Upper lobe of right lung (tissue), 1 donor: ENCODE measurements around the gene PTPRM. TPM values are rescaled to one million over a fixed set of nuclear protein-coding genes. Genes with fewer than 3 reads are reported as not detected.
A peak's percentile ranks its signal among the peaks of the same experiment; 100 is the strongest.

Experiments used
- ATAC-seq: fragments of 200-7000 bp; cut with Tn5 transposase; one replicate; pipeline ENCODE4 v1.9.1; 2020; ENCODE audit warnings: mild to moderate bottlenecking, moderate library complexity
- DNase-seq: peaks from one replicate; pipeline ENCODE4 v3.0.0-alpha.2; 2020
- H3K27ac ChIP-seq: fragments of 200-600 bp; one replicate; pipeline ENCODE4 v1.8.0; 2022
- H3K27me3 ChIP-seq: fragments of 200-600 bp; one replicate; pipeline ENCODE4 v1.8.0; 2022; ENCODE audit warnings: mild to moderate bottlenecking
- H3K36me3 ChIP-seq: fragments of 200-600 bp; one replicate; pipeline ENCODE4 v1.8.0; 2022
- H3K4me1 ChIP-seq: fragments of 200-600 bp; one replicate; pipeline ENCODE4 v1.8.0; 2022
- H3K4me3 ChIP-seq: fragments of 200-600 bp; one replicate; pipeline ENCODE4 v1.8.0; 2022; ENCODE audit warnings: mild to moderate bottlenecking
- H3K9me3 ChIP-seq: fragments of 200-600 bp; one replicate; pipeline ENCODE4 v1.8.0; 2022
- intact Hi-C: fragments of 100-400 bp; cut with DNase I; formaldehyde crosslinking; loops from one replicate; pipeline ENCODE4 v1.11.0; 2022
- total RNA-seq: library from RNA; stranded (reverse); fragmentation: NEBNext Ultra II Directional; extraction: Animal tissue kit (Norgen Biotek cat#: 25700); gene quantifications from one replicate; pipeline ENCODE4 v1.2.1, GENCODE V29; 2021
- TF ChIP-seq, protein P1 (sequence below): fragments of 200-600 bp; IDR thresholded peaks from one replicate; pipeline ENCODE4 v1.8.0; 2022; ENCODE audit warnings: antibody characterized with exemption
- donor health status: DM: no; HTN: yes; CAD: no; lungs with severe emphysema.

Gene PTPRM
- total RNA-seq, 1 donor from 2014 or later, result 99.3 TPM

DNA sequence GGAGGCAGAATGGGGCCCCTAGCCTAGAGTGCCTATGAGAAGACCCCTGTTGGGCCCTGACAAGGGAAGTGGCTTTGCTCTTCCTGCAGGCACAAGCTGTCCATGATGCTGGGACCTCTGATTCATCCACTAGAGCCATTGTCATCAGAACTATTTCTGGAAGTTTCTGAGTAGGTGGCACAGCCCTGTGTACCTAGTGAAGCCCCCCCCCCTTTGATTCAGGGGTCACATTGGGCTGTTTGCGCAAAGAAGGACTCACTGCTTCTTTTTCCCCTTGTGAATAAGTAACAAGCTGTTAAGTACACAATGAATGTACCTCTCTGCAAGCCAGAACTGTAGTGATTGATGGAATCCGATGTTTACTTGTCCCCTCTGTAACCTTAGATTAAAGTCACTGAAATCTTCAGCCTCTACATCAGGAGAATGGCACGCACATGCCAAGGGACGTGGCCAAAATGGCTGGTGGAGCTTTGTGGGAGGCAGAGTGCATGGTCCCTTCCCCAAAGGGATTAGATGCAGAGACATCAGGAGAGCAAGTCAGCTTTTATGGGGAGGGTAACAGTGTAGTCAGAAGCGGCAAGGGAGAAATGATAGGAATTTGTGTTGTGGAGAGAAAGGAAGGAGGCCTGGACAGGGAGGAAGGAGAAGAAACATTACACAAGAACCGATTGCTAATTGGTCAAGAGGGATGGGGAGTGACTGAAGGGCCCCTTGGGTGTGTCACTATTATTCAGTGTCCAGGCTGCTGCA, 774.5 kb downstream of the PTPRM start:
- intact Hi-C loops, result no loop called here
- ATAC-seq (peak; percentile 85), DNase-seq (no peak)

DNA sequence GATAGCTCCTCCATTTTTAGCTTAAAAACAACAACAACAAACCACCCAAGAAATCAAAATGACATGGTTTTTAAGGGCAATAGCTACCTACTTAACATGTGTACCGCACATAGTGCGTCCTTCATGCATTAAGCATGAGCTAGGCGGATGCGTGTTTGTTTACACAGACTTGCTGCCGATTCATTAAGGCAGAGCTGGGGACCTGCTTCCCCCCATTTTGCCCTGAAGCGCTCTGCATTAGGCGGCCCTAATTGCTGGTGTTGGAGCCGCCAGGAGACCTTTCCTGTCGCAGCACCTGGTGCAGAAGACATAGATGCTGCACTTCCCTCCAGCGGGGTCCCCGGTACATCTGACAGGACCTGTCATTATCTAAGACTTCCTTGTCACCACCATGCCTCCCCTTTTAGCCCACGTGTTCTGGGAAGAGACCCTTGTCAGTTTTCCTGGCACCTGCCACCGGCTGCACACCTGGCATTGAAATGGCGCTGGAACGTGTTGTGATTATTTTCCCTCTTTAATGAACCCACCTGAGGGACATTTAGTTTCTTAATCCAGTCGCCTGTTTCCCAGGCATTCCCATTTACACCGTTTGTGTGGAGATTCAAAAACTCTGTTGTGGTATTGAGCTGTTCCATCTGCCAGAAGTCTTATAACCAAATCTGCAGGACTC, 781.1 kb downstream of the PTPRM start:
- Histone ChIP-seq H3K27me3 (no peaks in the 10 kb centered on the region), H3K36me3 (no peaks in the 10 kb centered on the region), H3K4me1 (no peaks in the 10 kb centered on the region), H3K4me3 (no peak overlapping the region), H3K9me3 (no peaks in the 10 kb centered on the region), H3K27ac (no peak overlapping the region)
- TF ChIP-seq, protein P1, sequence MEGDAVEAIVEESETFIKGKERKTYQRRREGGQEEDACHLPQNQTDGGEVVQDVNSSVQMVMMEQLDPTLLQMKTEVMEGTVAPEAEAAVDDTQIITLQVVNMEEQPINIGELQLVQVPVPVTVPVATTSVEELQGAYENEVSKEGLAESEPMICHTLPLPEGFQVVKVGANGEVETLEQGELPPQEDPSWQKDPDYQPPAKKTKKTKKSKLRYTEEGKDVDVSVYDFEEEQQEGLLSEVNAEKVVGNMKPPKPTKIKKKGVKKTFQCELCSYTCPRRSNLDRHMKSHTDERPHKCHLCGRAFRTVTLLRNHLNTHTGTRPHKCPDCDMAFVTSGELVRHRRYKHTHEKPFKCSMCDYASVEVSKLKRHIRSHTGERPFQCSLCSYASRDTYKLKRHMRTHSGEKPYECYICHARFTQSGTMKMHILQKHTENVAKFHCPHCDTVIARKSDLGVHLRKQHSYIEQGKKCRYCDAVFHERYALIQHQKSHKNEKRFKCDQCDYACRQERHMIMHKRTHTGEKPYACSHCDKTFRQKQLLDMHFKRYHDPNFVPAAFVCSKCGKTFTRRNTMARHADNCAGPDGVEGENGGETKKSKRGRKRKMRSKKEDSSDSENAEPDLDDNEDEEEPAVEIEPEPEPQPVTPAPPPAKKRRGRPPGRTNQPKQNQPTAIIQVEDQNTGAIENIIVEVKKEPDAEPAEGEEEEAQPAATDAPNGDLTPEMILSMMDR, result no peak
- DNase-seq (no peak), ATAC-seq (no peak)
- intact Hi-C loops, result no loop called here

More for the DNA sequence above, 774.5 kb downstream of the PTPRM start:
- peak overlapping the region; percentile 51 for H3K27ac ChIP-seq
- TF ChIP-seq, protein P1, result no peak
- no peaks in the 10 kb centered on the region for H3K27me3 ChIP-seq
- no peak overlapping the region for H3K4me3 ChIP-seq
- H3K4me1 ChIP-seq, result peaks cover 6% of the 10 kb centered on the region
- H3K9me3 ChIP-seq, result no peaks in the 10 kb centered on the region
- H3K36me3 ChIP-seq, result no peaks in the 10 kb centered on the region

DNA sequence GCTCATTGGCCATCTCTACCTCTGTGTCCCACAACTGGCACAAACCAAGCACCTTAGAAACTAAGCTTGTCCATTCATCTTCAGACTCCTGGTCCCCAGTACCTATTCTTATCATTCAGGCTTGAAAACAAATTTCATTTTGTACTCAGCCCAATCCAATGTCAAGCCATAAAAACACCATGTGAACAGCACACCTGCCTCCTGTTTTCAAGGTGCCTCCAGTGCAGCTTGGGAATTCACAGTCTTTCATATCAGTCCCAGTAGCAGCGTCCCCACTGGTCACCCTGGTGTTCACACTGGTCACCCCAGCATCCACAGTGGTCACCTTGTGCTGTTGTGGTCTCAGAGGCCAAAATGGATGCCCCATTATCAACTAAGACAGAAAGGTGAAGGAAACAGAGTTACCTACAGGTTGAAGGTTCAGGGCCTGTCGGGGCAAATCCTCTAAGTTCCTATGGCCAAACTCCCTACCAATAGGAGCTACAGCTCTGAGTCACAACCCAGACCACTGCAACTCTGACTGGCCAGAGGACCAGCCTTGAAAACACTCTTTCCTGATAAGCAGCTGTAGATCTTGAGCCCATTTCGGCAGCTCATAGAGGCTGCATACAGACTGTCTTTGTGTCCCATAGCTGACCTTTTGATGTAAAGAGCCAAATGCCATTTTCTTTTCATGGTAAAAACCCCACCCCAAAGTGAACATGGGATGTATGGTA, 782.6 kb downstream of the PTPRM start:
- TF ChIP-seq, protein P1, result no peak
- intact Hi-C loops, result no loop called here
- DNase-seq, result no peak
- no peaks in the 10 kb centered on the region for H3K27me3 ChIP-seq
- no peaks in the 10 kb centered on the region for H3K9me3 ChIP-seq
- H3K4me1 ChIP-seq, result no peaks in the 10 kb centered on the region
- H3K27ac ChIP-seq, result no peak overlapping the region
- no peak overlapping the region for H3K4me3 ChIP-seq
- no peak for ATAC-seq
- H3K36me3 ChIP-seq, result no peaks in the 10 kb centered on the region

DNA sequence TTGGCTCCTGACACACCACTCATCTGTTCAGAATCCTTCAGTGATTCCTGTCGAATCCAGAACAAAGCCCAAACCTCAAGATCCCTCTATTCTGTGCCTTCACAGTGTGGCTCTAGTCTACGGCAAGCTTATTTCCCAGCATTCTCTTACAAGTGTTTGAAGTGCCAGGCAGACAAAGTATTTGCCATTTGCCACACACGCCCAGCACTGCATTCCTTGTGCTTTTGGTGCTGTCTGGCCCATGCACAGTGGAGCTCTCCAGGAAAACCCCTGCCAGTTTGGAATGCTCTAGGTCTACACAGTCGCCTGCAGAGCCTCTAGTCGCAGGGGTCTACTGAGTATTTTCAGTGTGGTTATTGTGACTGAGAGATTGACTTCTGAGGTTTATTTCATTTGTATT, 783.5 kb downstream of the PTPRM start:
- H3K36me3 ChIP-seq, result no peaks in the 10 kb centered on the region
- intact Hi-C loops, result no loop called here
- DNase-seq, result no peak
- no peaks in the 10 kb centered on the region for H3K27me3 ChIP-seq
- H3K27ac ChIP-seq, result no peak overlapping the region
- TF ChIP-seq, protein P1, result no peak
- no peaks in the 10 kb centered on the region for H3K4me1 ChIP-seq
- ATAC-seq, result peak; percentile 71
- no peaks in the 10 kb centered on the region for H3K9me3 ChIP-seq
- H3K4me3 ChIP-seq, result no peak overlapping the region

DNA sequence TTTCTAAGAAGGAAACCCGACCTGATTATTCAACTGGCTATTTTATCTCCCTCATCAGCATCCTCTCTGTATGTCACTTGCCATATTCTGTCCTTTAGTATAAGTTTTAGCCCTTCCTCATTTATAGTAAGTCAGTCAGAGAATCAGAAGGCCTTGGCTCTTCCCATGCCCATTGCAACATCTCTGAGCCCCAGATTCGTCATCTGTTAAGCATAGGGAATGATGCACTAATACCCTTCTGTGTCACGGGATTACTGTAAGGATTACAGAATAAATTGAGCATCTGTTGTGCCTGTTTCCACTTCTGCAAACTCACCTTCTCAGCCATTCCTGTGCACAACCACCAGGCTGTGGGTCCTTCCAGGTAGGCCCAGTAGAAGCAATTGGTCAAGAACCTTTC, 784.0 kb downstream of the PTPRM start:
- H3K36me3 ChIP-seq, result no peaks in the 10 kb centered on the region
- H3K4me3 ChIP-seq, result no peak overlapping the region
- H3K4me1 ChIP-seq, result no peaks in the 10 kb centered on the region
- ATAC-seq, result no peak
- no peaks in the 10 kb centered on the region for H3K27me3 ChIP-seq
- intact Hi-C loops, result no loop called here
- DNase-seq, result no peak
- H3K9me3 ChIP-seq, result no peaks in the 10 kb centered on the region
- TF ChIP-seq, protein P1, result no peak
- no peak overlapping the region for H3K27ac ChIP-seq
